ACC112 (cell line): ENCODE measurements around the gene ZCCHC7.
"Not testable (repeated sequence)": the region's sequence is repeated elsewhere in the genome, so short reads cannot be mapped to it uniquely, and the experiment has no call there.

Experiments used
- H2AFZ ChIP-seq: fragments of 200-600 bp; sonication (generic); one replicate; pipeline ENCODE4 v1.6.0; 2017; ENCODE audit warnings: antibody characterized with exemption, low read length; ENCODE audit not compliant: unreplicated experiment
- H3K27ac ChIP-seq: fragments of 200-600 bp; sonication (generic); 2 replicates; pipeline ENCODE4 v1.5.1; 2014; ENCODE audit warnings: low read depth, mild to moderate bottlenecking, antibody characterized with exemption, low read length, moderate library complexity
- H3K27me3 ChIP-seq: fragments of 200-600 bp; sonication (generic); 2 replicates; pipeline ENCODE4 v1.6.1; 2014; ENCODE audit warnings: mild to moderate bottlenecking, antibody characterized with exemption, low read length, moderate library complexity, mixed read lengths; ENCODE audit not compliant: insufficient read depth
- H3K36me3 ChIP-seq: fragments of 200-600 bp; sonication (generic); 2 replicates; pipeline ENCODE4 v1.6.1; 2016; ENCODE audit warnings: mild to moderate bottlenecking, antibody characterized with exemption, low read length, moderate library complexity, mixed read lengths; ENCODE audit not compliant: insufficient read depth
- H3K4me1 ChIP-seq: fragments of 200-600 bp; sonication (generic); one replicate; pipeline ENCODE4 v1.6.1; 2016; ENCODE audit warnings: low read length, mixed read lengths; ENCODE audit not compliant: insufficient read depth, unreplicated experiment, control insufficient read depth
- H3K4me3 ChIP-seq: fragments of 200-600 bp; sonication (generic); 2 replicates; pipeline ENCODE4 v1.5.1; 2014; ENCODE audit warnings: mild to moderate bottlenecking, low read depth, low read length
- H3K79me2 ChIP-seq: fragments of 200-600 bp; sonication (generic); one replicate; pipeline ENCODE4 v1.6.0; 2016; ENCODE audit warnings: low read length; ENCODE audit not compliant: control insufficient read depth, unreplicated experiment, insufficient read depth

ZCCHC7 gene

DNA sequence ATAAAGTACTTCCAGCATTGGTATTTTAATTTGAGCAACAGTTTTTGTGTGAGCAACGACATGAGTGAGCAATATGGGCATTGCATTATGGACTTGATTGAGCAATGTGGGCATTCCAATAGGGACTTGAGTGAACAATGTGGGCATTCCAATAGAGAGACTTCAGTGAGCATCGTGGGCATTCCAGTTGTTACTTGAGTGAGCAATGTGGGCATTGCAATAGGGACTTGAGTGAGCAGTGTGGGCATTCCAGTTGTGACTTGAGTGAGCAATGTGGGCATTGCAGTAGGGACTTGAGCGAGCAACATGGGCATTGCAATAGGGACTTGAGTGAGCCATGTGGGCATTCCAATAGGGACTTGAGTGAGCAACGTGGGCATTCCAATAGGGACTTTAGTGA, 52.2 kb downstream of the ZCCHC7 start:
- H3K36me3 ChIP-seq, result no peaks in the 10 kb centered on the region
- H3K79me2 ChIP-seq, result peaks cover 5% of the 10 kb centered on the region
- H3K4me1 ChIP-seq, result peaks cover 9% of the 10 kb centered on the region
- H3K27me3 ChIP-seq, result no peaks in the 10 kb centered on the region
- no peak overlapping the region for H2AFZ ChIP-seq
- no peak overlapping the region for H3K27ac ChIP-seq
- no peak overlapping the region for H3K4me3 ChIP-seq

DNA sequence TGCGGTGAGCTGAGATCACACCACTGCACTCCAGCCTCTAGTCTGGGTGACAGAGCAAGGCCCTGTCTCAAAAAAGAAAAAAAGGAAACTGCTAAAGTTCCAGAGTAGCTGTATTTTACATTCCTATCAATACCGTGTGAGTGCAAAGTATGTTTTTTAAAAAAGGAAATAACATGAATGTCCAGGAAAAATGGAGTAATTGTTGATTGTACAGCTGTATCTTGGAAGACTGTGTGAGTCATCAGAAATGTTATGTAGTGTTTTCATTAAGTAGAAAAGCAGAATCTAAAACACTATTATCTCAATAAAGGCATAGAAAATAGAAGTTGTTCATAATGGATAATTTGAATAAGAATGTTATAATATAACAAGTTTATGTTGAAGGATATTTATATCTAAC, 53.9 kb downstream of the ZCCHC7 start:
- Histone ChIP-seq H3K4me3 (no peak overlapping the region), H3K36me3 (0 out of 2 replicates have a peak, but pooled peaks cover under 1% of the 10 kb centered on the region), H3K79me2 (peaks cover 5% of the 10 kb centered on the region), H3K4me1 (peaks cover 9% of the 10 kb centered on the region), H3K27me3 (no peaks in the 10 kb centered on the region), H3K27ac (peak overlapping the region; percentile 45), H2AFZ (no peak overlapping the region)

DNA sequence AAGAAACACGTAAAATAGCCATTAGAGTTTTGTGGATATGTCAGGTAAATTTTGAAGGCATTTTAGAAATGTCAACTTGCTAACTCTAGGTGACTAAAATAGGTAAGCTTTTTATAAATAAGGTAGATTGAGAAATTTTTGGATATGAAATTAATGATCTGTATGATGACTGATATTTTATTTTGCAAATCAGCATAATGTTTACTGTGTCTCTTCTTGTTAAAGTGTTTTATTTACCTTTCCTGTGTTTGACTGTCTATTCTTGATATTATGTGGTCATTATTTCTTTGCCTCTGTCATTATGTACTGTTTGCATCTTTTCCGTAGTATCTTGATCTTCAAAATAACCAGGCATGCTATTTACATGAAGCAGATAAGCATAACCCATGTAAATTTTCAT, 58.4 kb downstream of the ZCCHC7 start:
- Histone ChIP-seq H3K36me3 (peaks cover 9% of the 10 kb centered on the region; the same call in 1 of the 2 replicates), H3K79me2 (peaks cover 2% of the 10 kb centered on the region), H2AFZ (no peak overlapping the region), H3K27ac (no peak overlapping the region), H3K4me3 (no peak overlapping the region), H3K4me1 (peaks cover 8% of the 10 kb centered on the region), H3K27me3 (no peaks in the 10 kb centered on the region)

DNA sequence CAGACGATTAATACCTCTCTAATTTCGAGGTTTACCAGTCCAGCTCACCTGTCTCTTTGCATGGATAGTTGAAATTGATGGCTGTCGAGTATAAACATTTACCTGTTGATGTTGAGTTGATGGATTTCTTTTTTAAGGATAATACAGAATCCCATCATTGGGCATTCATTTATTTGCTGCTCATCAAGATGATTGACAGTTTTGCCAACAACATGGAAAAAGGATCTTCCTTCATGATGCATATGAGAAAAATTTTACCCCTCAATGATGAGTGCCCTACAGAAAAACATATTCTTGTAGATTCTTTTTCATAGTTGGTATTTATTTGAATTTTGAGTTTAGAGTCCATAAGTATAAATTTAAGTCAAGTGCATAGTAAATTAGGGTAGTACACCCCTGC, 59.2 kb downstream of the ZCCHC7 start:
- Histone ChIP-seq H3K4me1 (no peaks in the 10 kb centered on the region), H3K4me3 (no peak overlapping the region), H3K36me3 (peaks cover 11% of the 10 kb centered on the region; the same call in 1 of the 2 replicates), H2AFZ (no peak overlapping the region), H3K27ac (no peak overlapping the region), H3K27me3 (no peaks in the 10 kb centered on the region), H3K79me2 (peaks cover 2% of the 10 kb centered on the region)

DNA sequence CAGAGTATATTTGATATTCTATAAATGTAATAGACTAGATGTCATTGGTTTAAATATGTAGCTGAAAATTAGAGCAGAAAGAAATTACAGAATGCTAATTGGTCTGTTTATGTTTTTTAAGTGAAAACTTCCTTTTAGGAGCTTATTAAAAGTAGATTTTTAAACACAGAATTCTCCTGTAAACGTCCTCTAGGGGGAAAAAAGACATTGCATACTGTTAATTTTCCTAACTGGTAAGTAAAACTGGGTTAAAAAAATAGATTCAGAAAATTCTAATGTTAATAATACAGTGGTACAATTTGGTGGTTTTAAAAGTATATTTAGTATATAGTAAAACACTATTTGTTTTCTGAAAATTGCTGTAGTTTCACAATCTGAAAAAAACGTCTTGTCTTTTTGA, 59.8 kb downstream of the ZCCHC7 start:
- H3K27ac ChIP-seq, result no peak overlapping the region
- peaks cover 17% of the 10 kb centered on the region; the same call in 1 of the 2 replicates for H3K36me3 ChIP-seq
- H3K4me1 ChIP-seq, result no peaks in the 10 kb centered on the region
- H3K27me3 ChIP-seq, result no peaks in the 10 kb centered on the region
- no peak overlapping the region for H2AFZ ChIP-seq
- H3K4me3 ChIP-seq, result no peak overlapping the region
- H3K79me2 ChIP-seq, result peaks cover 6% of the 10 kb centered on the region

DNA sequence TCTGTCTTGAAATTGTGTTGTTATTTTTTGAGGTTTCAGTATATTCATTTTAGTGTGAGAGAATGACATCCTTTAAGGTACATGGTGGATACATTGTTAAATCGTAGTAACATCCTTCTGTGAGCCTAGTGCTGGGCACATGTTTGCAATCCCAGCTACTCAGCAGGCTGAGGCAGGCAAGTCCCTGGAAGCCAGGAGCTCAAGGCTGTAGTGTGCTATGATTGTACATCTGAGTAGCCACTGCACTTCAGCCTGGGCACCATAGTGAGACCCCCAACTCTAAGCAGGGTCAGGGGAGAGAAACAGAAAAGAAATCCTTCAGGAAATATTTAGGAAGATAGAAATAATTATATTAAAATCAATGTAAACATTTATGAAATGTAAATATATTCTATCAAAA, 62.3 kb downstream of the ZCCHC7 start:
- Histone ChIP-seq H3K4me1 (peaks cover 9% of the 10 kb centered on the region), H3K79me2 (peaks cover 5% of the 10 kb centered on the region), H3K27me3 (no peaks in the 10 kb centered on the region), H3K4me3 (no peak overlapping the region), H2AFZ (no peak overlapping the region), H3K36me3 (peaks cover 17% of the 10 kb centered on the region; the same call in 1 of the 2 replicates), H3K27ac (no peak overlapping the region)

DNA sequence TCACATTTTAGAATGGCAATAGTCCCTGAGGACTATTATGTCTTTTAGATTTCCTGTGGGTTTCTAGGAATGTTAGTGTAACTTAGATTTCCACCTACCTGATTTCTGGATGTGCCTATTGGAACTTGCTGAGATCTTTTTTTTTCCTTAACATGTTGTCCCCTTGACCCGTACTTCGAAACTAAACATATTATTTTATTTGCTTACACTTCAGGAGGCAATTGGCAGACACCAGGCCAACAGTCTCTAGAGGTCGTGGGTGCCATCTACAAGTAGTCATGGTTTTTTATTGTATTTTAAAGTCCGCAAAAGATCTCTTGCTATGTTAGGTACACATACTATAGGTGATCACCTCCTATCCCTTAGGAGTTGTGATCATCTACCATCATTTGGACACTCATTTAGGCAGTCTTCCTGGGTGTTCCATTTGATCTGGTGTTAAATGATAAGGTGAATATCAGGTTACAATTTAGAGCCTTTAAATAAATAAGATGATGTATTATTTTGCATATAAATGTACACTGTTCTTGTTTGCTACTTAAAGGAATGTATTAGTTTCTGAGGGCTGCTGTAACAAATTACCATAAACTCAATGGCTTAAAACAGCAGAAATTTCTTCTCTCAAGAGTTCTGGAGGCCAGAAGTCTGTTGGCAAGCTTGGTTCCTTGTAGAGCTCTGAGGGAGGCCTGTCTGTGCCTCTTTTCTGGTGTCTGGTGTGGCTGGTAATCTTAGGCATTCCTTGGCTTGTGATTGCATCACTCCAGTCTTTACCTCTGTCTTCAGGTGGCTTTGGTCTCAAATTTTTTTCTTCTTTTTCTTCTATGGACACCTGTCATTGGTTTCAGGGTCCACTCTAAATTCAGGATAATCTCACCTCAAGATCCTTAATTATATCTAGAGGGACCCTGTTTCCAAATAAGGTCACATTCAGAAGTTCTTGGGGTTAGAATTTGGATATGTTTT, 64.8 kb downstream of the ZCCHC7 start:
- H3K79me2 ChIP-seq, result peaks cover 5% of the 10 kb centered on the region
- H2AFZ ChIP-seq, result no peak overlapping the region
- H3K27ac ChIP-seq, result no peak overlapping the region

DNA sequence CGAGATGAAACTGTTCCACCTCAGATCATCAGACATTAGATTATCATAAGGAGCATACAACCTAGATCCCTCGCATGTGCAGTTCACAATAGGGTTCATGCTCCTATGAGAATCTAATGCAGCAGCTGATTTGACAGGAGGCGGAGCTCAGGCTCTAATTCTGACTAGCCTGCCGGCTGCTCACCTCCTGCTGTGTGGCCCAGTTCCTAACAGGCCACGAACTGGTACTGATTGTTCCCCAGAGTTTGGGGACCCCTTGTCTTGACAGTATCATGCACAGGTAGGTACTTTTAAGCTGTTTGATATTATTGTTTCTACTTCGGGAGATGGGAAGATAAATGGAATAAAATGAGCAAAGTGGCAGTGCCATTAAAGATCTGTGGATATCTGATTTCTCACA, 66.9 kb downstream of the ZCCHC7 start:
- H3K79me2 ChIP-seq, result peaks cover 5% of the 10 kb centered on the region
- H3K27ac ChIP-seq, result peak overlapping the region; percentile 47; the same call in 1 of the 2 replicates
- peaks cover 8% of the 10 kb centered on the region; the same call in 1 of the 2 replicates for H3K36me3 ChIP-seq
- no peak overlapping the region for H3K4me3 ChIP-seq
- H3K27me3 ChIP-seq, result no peaks in the 10 kb centered on the region
- H2AFZ ChIP-seq, result no peak overlapping the region
- H3K4me1 ChIP-seq, result peaks cover 13% of the 10 kb centered on the region

More for the DNA sequence above, 64.8 kb downstream of the ZCCHC7 start:
- Histone ChIP-seq H3K27me3 (no peaks in the 10 kb centered on the region), H3K4me1 (peaks cover 13% of the 10 kb centered on the region), H3K4me3 (no peak overlapping the region), H3K36me3 (peaks cover 14% of the 10 kb centered on the region; the same call in 1 of the 2 replicates)

DNA sequence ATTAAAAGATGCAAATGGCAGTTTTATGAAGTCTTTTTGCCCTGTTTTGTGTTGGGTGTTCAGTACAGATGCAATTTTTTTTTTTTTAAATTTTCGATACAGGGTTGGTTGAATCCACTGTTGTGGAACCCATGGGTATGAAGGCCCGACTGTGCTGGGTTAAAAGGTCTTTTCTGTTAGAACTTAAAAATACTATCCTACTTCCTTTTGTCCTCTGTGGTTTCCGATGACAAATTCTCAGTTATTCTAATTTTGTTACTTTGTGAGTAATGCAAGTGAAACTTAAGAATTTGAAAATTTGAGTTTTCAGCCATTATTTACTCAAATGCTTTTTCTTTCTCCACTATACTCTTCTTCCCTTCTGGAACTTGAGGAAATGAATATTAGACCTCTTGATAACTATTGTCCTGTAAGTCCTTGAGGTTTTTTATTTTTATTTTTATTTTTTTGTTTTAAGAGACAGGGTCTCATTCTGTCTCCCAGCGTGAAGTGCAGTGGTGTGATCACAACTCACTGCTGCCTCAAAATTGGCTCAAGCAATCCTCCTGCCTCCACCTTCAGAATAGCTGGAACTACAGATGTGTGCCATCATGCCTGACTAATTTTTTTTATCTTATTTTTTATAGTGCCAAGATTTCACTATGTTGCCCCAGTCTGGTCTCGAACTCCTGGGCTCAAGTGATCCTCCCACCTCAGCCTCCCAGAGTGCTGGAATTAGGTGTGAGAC, 67.5 kb downstream of the ZCCHC7 start:
- H3K27ac ChIP-seq, result peak overlapping the region; percentile 47; the same call in 1 of the 2 replicates
- H3K27me3 ChIP-seq, result no peaks in the 10 kb centered on the region
- H3K4me1 ChIP-seq, result peaks cover 13% of the 10 kb centered on the region
- no peak overlapping the region for H3K4me3 ChIP-seq
- peaks cover 5% of the 10 kb centered on the region for H3K79me2 ChIP-seq
- peaks cover 8% of the 10 kb centered on the region; the same call in 1 of the 2 replicates for H3K36me3 ChIP-seq
- H2AFZ ChIP-seq, result no peak overlapping the region

DNA sequence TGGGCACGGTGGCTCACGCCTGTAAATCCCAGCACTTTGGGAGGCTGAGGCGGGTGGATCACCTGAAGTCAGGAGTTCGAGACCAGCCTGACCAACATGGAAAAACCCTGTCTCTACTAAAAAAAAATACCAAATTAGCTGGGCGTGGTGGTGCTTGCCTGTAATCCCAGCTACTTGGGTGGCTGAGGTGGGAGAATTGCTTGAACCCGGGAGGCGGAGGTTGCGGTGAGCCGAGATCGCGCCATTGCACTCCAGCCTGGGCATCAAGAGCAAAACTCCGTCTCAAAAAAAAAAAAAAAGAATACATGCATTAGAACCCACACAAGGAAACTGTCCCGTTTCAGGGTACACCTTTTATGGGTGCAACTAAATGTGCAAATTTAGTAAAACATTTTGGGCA, 70.4 kb downstream of the ZCCHC7 start:
- peaks cover 13% of the 10 kb centered on the region for H3K4me1 ChIP-seq
- H3K79me2 ChIP-seq, result not testable (repeated sequence)

More for the DNA sequence above, 70.4 kb downstream of the ZCCHC7 start:
- H3K4me3 ChIP-seq, H2AFZ ChIP-seq, H3K36me3 ChIP-seq, H3K27ac ChIP-seq, H3K27me3 ChIP-seq: not testable (repeated sequence)
